ENCODE measurements around the gene RIMBP2.

RIMBP2 gene

DNA sequence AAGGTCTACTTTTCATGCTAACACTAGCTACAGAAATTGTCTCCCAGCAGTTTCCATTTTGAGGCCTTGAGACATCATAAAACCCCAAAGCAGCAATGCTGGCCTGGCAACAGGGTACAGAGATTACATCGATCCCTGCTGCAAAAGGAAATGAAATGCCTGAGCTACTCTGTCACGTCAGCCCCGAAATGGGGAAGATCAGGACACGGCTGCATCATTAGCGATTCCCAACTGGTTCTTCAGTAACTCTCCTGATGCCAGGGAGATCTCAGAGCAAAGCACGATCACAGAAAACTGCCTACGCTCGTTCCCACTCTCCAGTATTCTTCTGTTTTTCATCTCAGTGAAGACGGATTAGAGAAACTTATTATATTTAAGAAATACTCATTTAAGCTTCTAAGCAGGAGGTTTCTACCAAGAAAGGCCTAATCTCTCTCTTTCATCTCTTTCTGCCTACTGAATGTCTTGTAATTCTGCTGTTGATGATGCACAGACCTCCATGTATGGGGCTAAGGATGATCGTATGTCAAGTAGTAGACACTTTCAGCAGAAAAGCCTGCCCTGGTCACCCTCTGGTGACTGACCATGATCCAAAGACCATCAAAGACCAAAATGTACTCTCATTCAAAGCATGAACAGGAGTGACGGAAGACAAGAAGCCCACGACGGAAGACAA is 168.5 kb downstream of the RIMBP2 start:
- no peak for TF ChIP-seq ZNF398 (tag by site-specific recombination; IDR thresholded peaks at IDR 0.05)
- TF ChIP-seq ZNF610 (tag by site-specific recombination; IDR thresholded peaks at IDR 0.05; ENCODE audit: borderline replicate concordance): no peak
- TF ChIP-seq, protein P1, sequence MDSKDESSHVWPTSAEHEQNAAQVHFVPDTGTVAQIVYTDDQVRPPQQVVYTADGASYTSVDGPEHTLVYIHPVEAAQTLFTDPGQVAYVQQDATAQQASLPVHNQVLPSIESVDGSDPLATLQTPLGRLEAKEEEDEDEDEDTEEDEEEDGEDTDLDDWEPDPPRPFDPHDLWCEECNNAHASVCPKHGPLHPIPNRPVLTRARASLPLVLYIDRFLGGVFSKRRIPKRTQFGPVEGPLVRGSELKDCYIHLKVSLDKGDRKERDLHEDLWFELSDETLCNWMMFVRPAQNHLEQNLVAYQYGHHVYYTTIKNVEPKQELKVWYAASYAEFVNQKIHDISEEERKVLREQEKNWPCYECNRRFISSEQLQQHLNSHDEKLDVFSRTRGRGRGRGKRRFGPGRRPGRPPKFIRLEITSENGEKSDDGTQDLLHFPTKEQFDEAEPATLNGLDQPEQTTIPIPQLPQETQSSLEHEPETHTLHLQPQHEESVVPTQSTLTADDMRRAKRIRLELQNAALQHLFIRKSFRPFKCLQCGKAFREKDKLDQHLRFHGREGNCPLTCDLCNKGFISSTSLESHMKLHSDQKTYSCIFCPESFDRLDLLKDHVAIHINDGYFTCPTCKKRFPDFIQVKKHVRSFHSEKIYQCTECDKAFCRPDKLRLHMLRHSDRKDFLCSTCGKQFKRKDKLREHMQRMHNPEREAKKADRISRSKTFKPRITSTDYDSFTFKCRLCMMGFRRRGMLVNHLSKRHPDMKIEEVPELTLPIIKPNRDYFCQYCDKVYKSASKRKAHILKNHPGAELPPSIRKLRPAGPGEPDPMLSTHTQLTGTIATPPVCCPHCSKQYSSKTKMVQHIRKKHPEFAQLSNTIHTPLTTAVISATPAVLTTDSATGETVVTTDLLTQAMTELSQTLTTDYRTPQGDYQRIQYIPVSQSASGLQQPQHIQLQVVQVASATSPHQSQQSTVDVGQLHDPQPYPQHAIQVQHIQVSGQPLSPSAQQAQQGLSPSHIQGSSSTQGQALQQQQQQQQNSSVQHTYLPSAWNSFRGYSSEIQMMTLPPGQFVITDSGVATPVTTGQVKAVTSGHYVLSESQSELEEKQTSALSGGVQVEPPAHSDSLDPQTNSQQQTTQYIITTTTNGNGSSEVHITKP (tag by site-specific recombination; IDR thresholded peaks at IDR 0.05): no peak
- TF ChIP-seq, protein P2, sequence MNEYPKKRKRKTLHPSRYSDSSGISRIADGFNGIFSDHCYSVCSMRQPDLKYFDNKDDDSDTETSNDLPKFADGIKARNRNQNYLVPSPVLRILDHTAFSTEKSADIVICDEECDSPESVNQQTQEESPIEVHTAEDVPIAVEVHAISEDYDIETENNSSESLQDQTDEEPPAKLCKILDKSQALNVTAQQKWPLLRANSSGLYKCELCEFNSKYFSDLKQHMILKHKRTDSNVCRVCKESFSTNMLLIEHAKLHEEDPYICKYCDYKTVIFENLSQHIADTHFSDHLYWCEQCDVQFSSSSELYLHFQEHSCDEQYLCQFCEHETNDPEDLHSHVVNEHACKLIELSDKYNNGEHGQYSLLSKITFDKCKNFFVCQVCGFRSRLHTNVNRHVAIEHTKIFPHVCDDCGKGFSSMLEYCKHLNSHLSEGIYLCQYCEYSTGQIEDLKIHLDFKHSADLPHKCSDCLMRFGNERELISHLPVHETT (tag by site-specific recombination; IDR thresholded peaks at IDR 0.05): no peak
- no peak for TF ChIP-seq PATZ1 (tag by site-specific recombination; IDR thresholded peaks at IDR 0.05)
- TF ChIP-seq ZNF112 (tag by site-specific recombination; IDR thresholded peaks at IDR 0.05): no peak
- no peak for TF ChIP-seq ZNF621 (tag by site-specific recombination; IDR thresholded peaks at IDR 0.05)
- TF ChIP-seq WT1 (tag by site-specific recombination; IDR thresholded peaks at IDR 0.05): no peak
- no peak for TF ChIP-seq ZNF777 (tag by site-specific recombination; IDR thresholded peaks at IDR 0.05; ENCODE audit: borderline replicate concordance)
- TF ChIP-seq, protein P3, sequence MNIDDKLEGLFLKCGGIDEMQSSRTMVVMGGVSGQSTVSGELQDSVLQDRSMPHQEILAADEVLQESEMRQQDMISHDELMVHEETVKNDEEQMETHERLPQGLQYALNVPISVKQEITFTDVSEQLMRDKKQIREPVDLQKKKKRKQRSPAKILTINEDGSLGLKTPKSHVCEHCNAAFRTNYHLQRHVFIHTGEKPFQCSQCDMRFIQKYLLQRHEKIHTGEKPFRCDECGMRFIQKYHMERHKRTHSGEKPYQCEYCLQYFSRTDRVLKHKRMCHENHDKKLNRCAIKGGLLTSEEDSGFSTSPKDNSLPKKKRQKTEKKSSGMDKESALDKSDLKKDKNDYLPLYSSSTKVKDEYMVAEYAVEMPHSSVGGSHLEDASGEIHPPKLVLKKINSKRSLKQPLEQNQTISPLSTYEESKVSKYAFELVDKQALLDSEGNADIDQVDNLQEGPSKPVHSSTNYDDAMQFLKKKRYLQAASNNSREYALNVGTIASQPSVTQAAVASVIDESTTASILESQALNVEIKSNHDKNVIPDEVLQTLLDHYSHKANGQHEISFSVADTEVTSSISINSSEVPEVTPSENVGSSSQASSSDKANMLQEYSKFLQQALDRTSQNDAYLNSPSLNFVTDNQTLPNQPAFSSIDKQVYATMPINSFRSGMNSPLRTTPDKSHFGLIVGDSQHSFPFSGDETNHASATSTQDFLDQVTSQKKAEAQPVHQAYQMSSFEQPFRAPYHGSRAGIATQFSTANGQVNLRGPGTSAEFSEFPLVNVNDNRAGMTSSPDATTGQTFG (tag by site-specific recombination; IDR thresholded peaks at IDR 0.05; ENCODE audit: borderline replicate concordance): no peak
- TF ChIP-seq KLF10 (tag by site-specific recombination; IDR thresholded peaks at IDR 0.05): no peak
- TF ChIP-seq ZBTB7A (tag by site-specific recombination; IDR thresholded peaks at IDR 0.05; ENCODE audit: low read depth): no peak
- TF ChIP-seq, protein P4, sequence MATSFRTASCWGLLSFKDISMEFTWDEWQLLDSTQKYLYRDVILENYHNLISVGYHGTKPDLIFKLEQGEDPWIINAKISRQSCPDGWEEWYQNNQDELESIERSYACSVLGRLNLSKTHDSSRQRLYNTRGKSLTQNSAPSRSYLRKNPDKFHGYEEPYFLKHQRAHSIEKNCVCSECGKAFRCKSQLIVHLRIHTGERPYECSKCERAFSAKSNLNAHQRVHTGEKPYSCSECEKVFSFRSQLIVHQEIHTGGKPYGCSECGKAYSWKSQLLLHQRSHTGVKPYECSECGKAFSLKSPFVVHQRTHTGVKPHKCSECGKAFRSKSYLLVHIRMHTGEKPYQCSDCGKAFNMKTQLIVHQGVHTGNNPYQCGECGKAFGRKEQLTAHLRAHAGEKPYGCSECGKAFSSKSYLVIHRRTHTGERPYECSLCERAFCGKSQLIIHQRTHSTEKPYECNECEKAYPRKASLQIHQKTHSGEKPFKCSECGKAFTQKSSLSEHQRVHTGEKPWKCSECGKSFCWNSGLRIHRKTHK (tag by site-specific recombination; IDR thresholded peaks at IDR 0.05): no peak
- no peak for TF ChIP-seq TSHZ1 (tag by site-specific recombination; IDR thresholded peaks at IDR 0.05; ENCODE audit: borderline replicate concordance)
- TF ChIP-seq ZNF521 (tag by site-specific recombination; IDR thresholded peaks at IDR 0.05): no peak
- no peaks in the 10 kb centered on the region for H3K4me1 ChIP-seq (ENCODE audit: control insufficient read depth, insufficient read depth, low read length)
- H3K9me3 ChIP-seq (ENCODE audit: control insufficient read depth, insufficient read depth, low read depth, low read length): no peaks in the 10 kb centered on the region
- ChIA-PET POLR2A (no interaction called here), CTCF (no interaction called here)
- H3K36me3 ChIP-seq (ENCODE audit: control insufficient read depth in 2 of 2, insufficient read depth in 1 of 2, low read length in 2 of 2): no peaks in the 10 kb centered on the region
- H3K27ac ChIP-seq (ENCODE audit: extremely low read depth, low read depth, low read length): no peak overlapping the region
- H3K4me3 ChIP-seq (ENCODE audit: low read depth, low read length): no peak overlapping the region

All from HEK293 (cell line).